Measurements from ENCODE around the gene TYMP.

Gene TYMP

GRCh38 chr22:50532824-50533796, 3.3 kb upstream of the TYMP start:
- H3K27me3 ChIP-seq (ENCODE audit: insufficient read depth, low read length) = peaks cover 66% of the 10 kb centered on the region
- no peak overlapping the region for H3K27ac ChIP-seq (ENCODE audit: low read length)
- no peak overlapping the region for H3K4me3 ChIP-seq (ENCODE audit: low read length)
- no peaks in the 10 kb centered on the region for H3K9me3 ChIP-seq (ENCODE audit: insufficient read depth, low read depth, low read length)
- no peaks in the 10 kb centered on the region; the same call in 1 of the 2 replicates for H3K4me1 ChIP-seq (ENCODE audit: insufficient read depth, low read length)
- H3K9ac ChIP-seq (ENCODE audit: low read depth, low read length) = no peak overlapping the region
- H3K36me3 ChIP-seq (ENCODE audit: insufficient read depth, low read depth, low read length) = no peaks in the 10 kb centered on the region

DNA sequence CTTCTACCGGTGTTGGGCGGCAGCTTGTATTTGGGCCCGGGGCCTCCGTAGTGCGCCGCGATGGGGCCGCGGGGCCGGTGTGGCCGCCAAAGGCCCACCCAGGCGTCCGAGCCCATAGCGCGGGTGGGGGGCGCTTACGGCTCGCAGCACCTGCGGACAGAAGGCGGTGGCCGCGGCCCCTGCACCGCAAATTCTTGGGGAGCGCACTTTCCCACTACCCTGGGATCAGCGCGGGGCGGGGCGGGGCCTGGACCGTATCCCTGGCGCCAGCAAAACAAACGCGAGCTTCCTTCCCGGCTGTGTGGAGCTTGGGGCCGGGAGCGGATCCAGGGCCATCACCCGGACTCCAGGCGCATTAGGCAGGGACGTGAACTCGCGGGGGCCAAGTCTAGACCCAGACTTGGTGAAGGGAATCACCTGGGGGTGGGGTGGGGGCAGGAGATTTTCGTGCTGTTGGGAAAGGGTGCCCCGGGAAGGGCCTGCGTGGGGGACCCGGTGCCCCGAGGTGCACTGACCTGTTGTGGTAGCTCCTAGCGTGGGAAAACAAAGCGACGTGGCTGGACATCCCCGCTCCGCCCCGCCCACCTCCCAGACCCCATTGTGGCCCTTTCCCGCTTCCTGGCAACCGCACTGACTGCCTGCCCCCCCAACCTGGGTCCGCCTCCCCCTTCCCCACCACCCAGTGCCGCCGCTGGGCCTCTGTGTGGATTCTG, 2.3 kb upstream of the TYMP start:
- no peaks in the 10 kb centered on the region for H3K9me3 ChIP-seq (ENCODE audit: insufficient read depth, low read depth, low read length)
- H3K9ac ChIP-seq (ENCODE audit: low read depth, low read length) = no peak overlapping the region
- H3K36me3 ChIP-seq (ENCODE audit: insufficient read depth, low read depth, low read length) = no peaks in the 10 kb centered on the region
- H3K4me3 ChIP-seq (ENCODE audit: low read length) = peak overlapping the region; percentile 61; the same call in 1 of the 2 replicates
- H3K27ac ChIP-seq (ENCODE audit: low read length) = no peak overlapping the region
- H3K27me3 ChIP-seq (ENCODE audit: insufficient read depth, low read length) = peaks cover 68% of the 10 kb centered on the region
- no peaks in the 10 kb centered on the region; the same call in 1 of the 2 replicates for H3K4me1 ChIP-seq (ENCODE audit: insufficient read depth, low read length)

DNA sequence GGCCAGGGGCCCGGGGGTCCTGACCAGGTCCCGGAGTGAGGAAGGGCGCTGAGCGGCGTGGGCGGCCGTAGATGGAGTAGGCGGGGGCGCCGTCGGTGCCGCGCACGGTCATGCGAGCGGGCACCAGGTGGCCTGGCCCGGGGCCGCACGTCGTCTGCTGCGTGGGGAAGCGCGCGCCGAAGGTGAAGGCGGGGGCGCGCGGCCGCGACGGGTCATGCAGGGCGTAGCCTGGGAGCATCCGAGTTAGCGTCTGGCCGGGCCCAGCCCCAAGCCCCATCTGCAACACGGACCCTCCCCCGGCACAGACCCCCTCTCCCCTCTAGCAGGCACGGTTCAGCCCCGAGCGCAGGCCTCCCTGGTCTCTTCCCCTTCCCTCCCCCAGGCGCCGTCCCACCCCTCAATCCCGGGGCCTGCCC, 1.7 kb upstream of the TYMP start:
- H3K4me1 ChIP-seq (ENCODE audit: insufficient read depth, low read length) = peaks cover 2% of the 10 kb centered on the region; the same call in 1 of the 2 replicates
- no peak overlapping the region for H3K9ac ChIP-seq (ENCODE audit: low read depth, low read length)
- H3K9me3 ChIP-seq (ENCODE audit: insufficient read depth, low read depth, low read length) = no peaks in the 10 kb centered on the region
- peak overlapping the region; percentile 61; the same call in 1 of the 2 replicates for H3K4me3 ChIP-seq (ENCODE audit: low read length)
- no peaks in the 10 kb centered on the region for H3K36me3 ChIP-seq (ENCODE audit: insufficient read depth, low read depth, low read length)
- no peak overlapping the region for H3K27ac ChIP-seq (ENCODE audit: low read length)
- peaks cover 74% of the 10 kb centered on the region for H3K27me3 ChIP-seq (ENCODE audit: insufficient read depth, low read length)

GRCh38 chr22:50530877-50531545, 1.2 kb upstream of the TYMP start:
- H3K9me3 ChIP-seq (ENCODE audit: insufficient read depth, low read depth, low read length) = no peaks in the 10 kb centered on the region
- H3K27me3 ChIP-seq (ENCODE audit: insufficient read depth, low read length) = peaks cover 76% of the 10 kb centered on the region
- peak overlapping the region; percentile 61 for H3K4me3 ChIP-seq (ENCODE audit: low read length)
- H3K36me3 ChIP-seq (ENCODE audit: insufficient read depth, low read depth, low read length) = no peaks in the 10 kb centered on the region
- H3K4me1 ChIP-seq (ENCODE audit: insufficient read depth, low read length) = peaks cover 3% of the 10 kb centered on the region; the same call in 1 of the 2 replicates
- H3K9ac ChIP-seq (ENCODE audit: low read depth, low read length) = no peak overlapping the region
- H3K27ac ChIP-seq (ENCODE audit: low read length) = no peak overlapping the region

GRCh38 chr22:50530580-50530876, 716 bp upstream of the TYMP start:
- peaks cover 3% of the 10 kb centered on the region; the same call in 1 of the 2 replicates for H3K4me1 ChIP-seq (ENCODE audit: insufficient read depth, low read length)
- H3K27ac ChIP-seq (ENCODE audit: low read length) = no peak overlapping the region
- no peak overlapping the region for H3K9ac ChIP-seq (ENCODE audit: low read depth, low read length)
- no peaks in the 10 kb centered on the region for H3K9me3 ChIP-seq (ENCODE audit: insufficient read depth, low read depth, low read length)
- peaks cover 76% of the 10 kb centered on the region for H3K27me3 ChIP-seq (ENCODE audit: insufficient read depth, low read length)
- peak overlapping the region; percentile 61; the same call in 1 of the 2 replicates for H3K4me3 ChIP-seq (ENCODE audit: low read length)
- H3K36me3 ChIP-seq (ENCODE audit: insufficient read depth, low read depth, low read length) = no peaks in the 10 kb centered on the region

GRCh38 chr22:50529416-50529896, 356 bp downstream of the TYMP start:
- Histone ChIP-seq H3K27ac (ENCODE audit: low read length) (no peak overlapping the region), H3K4me1 (ENCODE audit: insufficient read depth, low read length) (peaks cover 3% of the 10 kb centered on the region; the same call in 1 of the 2 replicates), H3K36me3 (ENCODE audit: insufficient read depth, low read depth, low read length) (0 out of 2 replicates have a peak, but pooled peaks cover under 1% of the 10 kb centered on the region), H3K9ac (ENCODE audit: low read depth, low read length) (no peak overlapping the region), H3K9me3 (ENCODE audit: insufficient read depth, low read depth, low read length) (no peaks in the 10 kb centered on the region), H3K27me3 (ENCODE audit: insufficient read depth, low read length) (peaks cover 76% of the 10 kb centered on the region), H3K4me3 (ENCODE audit: low read length) (no peak overlapping the region)

- Histone ChIP-seq H3K36me3 (ENCODE audit: insufficient read depth, low read depth, low read length) (peaks cover 7% of the 10 kb centered on the region; the same call in 1 of the 2 replicates), H3K27ac (ENCODE audit: low read length) (no peak overlapping the region), H3K4me1 (ENCODE audit: insufficient read depth, low read length) (peaks cover 3% of the 10 kb centered on the region; the same call in 1 of the 2 replicates), H3K9me3 (ENCODE audit: insufficient read depth, low read depth, low read length) (no peaks in the 10 kb centered on the region), H3K27me3 (ENCODE audit: insufficient read depth, low read length) (peaks cover 75% of the 10 kb centered on the region), H3K9ac (ENCODE audit: low read depth, low read length) (no peak overlapping the region), H3K4me3 (ENCODE audit: low read length) (no peak overlapping the region)
These were observed 963 bp downstream of the TYMP start for GRCh38 chr22:50528682-50529415.

- Histone ChIP-seq H3K9ac (ENCODE audit: low read depth, low read length) (no peak overlapping the region), H3K36me3 (ENCODE audit: insufficient read depth, low read depth, low read length) (peaks cover 14% of the 10 kb centered on the region; the same call in 1 of the 2 replicates), H3K27me3 (ENCODE audit: insufficient read depth, low read length) (peaks cover 67% of the 10 kb centered on the region), H3K27ac (ENCODE audit: low read length) (no peak overlapping the region), H3K4me1 (ENCODE audit: insufficient read depth, low read length) (peaks cover 3% of the 10 kb centered on the region; the same call in 1 of the 2 replicates), H3K4me3 (ENCODE audit: low read length) (no peak overlapping the region), H3K9me3 (ENCODE audit: insufficient read depth, low read depth, low read length) (no peaks in the 10 kb centered on the region)
These were observed 1.7 kb downstream of the TYMP start for GRCh38 chr22:50527921-50528681.

DNA sequence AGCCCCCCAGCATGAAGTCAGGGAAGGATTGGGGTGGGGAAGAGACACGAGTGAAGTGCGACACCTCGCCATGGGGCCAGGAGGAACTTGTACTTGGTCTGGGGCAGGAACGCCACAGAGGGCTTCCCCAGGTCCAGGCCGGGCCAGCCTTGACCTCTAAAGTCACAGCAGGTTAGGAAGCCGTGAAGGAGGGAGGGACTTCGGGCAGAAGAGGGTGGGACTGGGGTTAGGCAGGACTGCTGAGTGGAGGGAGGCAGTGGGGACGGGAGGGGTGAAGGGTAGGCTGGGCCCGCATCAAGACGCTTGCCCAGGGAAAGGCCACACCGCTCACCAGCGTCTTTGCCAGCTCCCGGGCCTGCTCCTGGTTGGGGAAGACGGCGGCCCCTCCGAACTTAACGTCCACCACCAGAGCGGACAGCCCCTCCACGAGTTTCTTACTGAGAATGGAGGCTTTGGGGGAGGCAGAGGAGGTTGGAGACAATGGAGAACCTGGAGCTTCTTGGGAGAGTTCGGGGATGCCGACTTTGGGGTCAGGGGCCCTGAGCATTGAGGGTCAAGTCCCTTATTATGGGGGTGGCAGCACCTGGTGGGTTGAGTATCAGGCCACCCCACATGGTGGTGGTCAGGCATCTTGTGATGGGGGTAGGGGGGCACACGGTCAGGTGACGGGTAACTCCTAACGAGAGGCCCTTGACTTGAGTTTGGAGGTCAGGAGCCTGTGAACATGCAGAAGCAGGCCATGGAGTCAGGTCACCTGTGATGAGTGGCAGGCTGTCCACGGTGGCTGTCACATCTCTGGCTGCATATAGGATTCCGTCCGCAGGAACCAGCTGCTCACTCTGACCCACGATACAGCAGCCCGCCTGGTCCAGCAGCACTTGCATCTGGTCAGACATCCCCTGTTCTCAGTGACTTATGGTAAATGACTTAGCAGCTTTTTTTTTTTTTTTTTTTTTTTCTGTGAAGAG, 2.7 kb downstream of the TYMP start:
- peaks cover 58% of the 10 kb centered on the region for H3K27me3 ChIP-seq (ENCODE audit: insufficient read depth, low read length)

More for the DNA sequence above, 2.7 kb downstream of the TYMP start:
- H3K9ac ChIP-seq (ENCODE audit: low read depth, low read length) = peak overlapping the region; percentile 64; the same call in 1 of the 2 replicates
- H3K9me3 ChIP-seq (ENCODE audit: insufficient read depth, low read depth, low read length) = no peaks in the 10 kb centered on the region
- H3K36me3 ChIP-seq (ENCODE audit: insufficient read depth, low read depth, low read length) = peaks cover 24% of the 10 kb centered on the region
- H3K4me3 ChIP-seq (ENCODE audit: low read length) = peak overlapping the region; percentile 77
- H3K27ac ChIP-seq (ENCODE audit: low read length) = no peak overlapping the region
- H3K4me1 ChIP-seq (ENCODE audit: insufficient read depth, low read length) = peaks cover 3% of the 10 kb centered on the region; the same call in 1 of the 2 replicates
